ENCODE data around the gene TMED8.
"Not testable (repeated sequence)": the region's sequence is repeated elsewhere in the genome, so short reads cannot be mapped to it uniquely, and the experiment has no call there.

Gene TMED8

DNA sequence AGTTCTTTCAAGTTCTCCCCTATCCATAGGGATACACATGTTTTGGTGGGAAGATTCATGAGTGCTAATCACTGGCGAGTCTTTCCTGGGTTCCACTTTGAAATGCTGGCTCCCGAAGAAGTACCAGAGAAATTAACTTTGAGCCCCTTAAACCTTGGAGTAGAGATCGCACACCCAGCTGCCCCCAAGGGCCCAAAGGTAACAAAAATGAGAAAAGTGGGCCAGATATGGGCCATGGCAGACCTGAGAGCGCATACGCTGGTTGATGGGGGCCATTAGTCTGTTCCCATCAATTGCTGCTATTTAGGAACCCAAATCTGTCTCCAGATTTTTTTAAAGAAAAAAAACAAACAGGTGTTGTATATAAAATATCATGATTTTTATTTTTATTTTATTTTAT lies 53.9 kb downstream of the TMED8 start:
- no peak for DNase-seq (ENCODE audit: low read depth in 1 of 2, low spot score in 1 of 2)

DNA sequence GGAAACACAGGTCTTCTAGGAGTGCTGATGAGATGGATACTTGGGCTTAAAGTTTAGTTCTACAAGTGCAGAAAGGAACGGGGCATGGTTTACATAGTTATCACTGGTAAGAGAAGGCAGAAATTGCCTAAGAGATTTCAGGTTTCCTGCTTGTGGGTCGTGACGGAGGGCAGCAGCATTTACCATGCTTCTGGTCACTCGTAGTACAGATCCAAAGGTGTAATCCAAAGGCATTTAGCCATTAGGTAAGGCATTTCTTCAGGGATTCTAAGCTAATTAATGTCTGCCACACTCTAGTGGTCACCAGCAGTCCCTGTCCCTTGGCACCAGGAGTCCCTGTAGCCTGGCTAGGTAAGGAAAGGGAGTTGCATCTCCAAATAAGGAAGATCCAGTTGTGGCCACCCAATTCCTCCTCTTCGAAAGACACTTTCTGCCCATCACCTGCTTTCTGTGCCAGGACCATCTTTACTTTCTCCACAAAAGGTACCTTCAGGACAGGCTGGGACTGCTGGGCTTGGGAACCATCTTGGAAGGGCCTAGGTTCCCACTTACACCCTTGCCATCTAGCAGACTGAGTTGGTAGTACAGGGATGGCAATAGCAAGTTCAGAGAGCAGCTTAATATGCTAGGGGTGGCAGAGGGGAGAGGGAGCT lies 54.5 kb downstream of the TMED8 start:
- no peak for DNase-seq (ENCODE audit: low read depth in 1 of 2, low spot score in 1 of 2)

DNA sequence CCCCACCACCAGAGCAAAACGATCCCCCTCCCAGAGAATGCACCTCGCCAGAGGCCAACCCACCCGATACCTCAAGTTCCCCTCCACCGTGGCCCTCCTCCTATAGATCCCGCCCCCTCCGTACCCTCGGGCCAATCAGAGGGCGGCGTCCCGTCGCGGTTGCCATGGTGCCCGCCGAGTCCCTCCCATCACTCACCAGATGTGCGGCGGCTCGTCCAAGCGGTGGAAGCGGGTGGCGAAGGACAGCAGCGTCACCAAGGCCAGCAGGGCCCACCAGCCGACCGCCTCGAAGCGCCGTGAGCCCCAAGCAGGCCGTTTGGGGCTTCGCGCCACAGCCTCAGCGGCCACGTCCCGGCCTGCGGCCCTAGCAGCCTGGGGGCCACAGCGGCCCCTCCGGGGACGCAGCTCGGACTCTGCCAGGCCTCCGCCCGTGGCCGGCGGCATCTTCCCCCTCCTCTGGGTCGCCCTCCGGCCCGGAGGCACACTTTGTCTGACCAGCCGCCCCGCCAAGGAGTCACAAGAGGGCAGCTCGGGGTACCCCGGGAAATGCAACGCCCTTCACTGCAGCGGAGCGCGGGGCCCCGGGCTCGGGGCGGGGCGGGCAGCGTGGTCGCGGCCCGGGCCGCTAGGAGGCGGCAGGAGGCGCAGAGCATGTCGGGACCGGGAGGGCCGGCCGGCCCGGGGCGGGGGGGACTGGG lies 56.5 kb downstream of the TMED8 start, which contains the start of gene POMT2:
POMT2 (minus strand) TSS at position 646 of the 698 bp plus-strand sequence; CDS start at position 444, 202 bp downstream.
- peak; percentile 86 for DNase-seq (ENCODE audit: low read depth in 1 of 2, low spot score in 1 of 2)

DNA sequence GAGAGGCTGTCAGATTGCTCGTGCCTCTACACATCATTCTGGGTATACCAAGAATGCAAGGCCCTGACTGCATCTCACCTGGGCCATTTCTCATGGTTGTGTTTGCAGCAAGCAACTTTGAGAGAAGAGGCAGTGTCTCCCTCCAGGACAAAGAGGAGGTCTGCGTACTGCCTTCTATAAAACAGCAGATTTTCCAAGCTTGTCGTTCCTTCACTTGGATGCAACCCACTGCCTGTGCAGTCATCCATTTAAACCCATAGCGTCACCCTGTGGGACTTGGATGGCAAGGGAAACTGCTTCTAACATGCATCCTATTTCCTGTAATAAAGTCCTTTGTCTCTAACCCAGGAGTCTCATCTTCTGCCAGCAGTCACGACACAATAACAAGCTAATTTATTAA lies 57.5 kb downstream of the TMED8 start:
- DNase-seq (ENCODE audit: low read depth in 1 of 2, low spot score in 1 of 2) = no peak

DNA sequence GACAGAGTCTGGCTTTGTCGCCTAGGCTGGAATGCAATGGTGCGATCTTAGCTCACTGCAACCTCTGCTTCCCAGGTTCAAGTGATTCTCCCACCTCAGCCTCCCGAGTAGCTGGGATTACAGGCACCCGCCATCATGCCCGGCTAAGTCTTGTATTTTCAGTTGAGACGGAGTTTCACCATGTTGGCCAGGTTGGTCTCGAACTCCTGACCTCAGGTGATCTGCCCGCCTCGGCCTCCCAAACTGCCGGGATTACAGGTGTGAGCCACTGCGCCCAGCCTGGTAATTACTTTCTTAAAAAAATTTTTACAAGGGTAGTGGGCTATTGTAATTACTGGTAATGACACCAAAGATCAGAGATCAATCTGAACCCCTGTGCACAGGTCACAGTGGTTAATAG lies 58.1 kb downstream of the TMED8 start:
- not testable (repeated sequence) for DNase-seq (ENCODE audit: low read depth in 1 of 2, low spot score in 1 of 2)

DNA sequence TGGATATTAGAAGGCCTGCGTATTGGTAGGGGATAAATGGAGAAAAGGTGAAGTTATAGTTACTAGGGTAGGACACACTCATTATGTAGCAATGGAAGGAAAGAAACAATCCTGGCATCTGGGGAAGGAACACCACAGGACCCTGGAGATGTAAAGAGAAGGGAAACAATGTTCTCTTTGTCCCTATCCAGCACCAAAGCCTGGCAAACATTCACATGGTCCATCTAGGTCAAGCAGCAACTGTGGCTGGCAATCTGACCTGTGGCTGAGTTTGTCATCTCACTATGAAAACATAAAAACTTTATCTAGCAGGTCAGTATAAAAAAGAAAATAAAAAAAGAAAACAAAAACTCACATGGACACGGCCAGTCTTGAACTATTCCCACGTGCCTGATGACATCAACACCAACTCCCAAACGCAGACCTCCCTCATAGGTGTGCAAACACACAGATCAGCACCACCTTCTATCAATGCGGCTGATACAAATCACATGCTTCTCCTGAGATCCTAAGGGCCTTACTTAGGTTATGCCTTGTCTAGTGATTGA lies 58.8 kb downstream of the TMED8 start:
- DNase-seq (ENCODE audit: low read depth in 1 of 2, low spot score in 1 of 2) = no peak

DNA sequence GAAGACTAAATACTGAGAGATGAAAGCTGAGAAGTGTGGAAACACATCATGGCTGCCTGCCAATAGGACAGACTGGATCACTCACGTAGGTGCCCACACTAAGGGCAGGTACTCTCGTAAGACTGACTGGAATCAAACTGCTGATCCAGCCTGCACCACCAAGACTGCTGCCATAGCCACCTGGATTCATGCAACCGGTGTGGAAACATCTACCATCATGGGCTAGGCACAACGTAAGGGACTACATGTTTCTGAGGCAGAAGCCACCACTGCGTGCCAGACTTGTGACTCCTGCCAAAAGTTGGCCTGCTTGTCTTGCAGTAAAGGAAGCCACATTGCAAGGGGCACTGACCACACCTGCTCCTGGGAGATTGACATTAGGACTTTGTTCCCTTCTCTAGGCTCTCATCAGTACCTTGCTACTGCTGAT lies 60.0 kb downstream of the TMED8 start:
- no peak for DNase-seq (ENCODE audit: low read depth in 1 of 2, low spot score in 1 of 2)

DNA sequence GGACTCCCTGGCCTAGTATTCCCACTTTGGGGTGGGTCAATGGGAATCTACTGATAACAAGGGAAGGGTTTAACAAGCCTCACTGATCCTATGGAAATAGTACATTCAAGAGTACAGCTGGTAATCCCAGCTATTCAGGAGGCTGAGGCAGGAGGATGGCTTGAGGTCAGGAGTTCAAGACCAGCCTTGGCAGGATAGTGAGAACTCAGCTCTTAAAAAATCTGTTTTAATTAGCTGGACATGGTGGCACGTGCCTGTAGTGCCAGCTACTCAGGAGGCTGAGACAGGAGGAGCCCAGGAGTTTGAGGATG lies 60.7 kb downstream of the TMED8 start:
- no peak for DNase-seq (ENCODE audit: low read depth in 1 of 2, low spot score in 1 of 2)

DNA sequence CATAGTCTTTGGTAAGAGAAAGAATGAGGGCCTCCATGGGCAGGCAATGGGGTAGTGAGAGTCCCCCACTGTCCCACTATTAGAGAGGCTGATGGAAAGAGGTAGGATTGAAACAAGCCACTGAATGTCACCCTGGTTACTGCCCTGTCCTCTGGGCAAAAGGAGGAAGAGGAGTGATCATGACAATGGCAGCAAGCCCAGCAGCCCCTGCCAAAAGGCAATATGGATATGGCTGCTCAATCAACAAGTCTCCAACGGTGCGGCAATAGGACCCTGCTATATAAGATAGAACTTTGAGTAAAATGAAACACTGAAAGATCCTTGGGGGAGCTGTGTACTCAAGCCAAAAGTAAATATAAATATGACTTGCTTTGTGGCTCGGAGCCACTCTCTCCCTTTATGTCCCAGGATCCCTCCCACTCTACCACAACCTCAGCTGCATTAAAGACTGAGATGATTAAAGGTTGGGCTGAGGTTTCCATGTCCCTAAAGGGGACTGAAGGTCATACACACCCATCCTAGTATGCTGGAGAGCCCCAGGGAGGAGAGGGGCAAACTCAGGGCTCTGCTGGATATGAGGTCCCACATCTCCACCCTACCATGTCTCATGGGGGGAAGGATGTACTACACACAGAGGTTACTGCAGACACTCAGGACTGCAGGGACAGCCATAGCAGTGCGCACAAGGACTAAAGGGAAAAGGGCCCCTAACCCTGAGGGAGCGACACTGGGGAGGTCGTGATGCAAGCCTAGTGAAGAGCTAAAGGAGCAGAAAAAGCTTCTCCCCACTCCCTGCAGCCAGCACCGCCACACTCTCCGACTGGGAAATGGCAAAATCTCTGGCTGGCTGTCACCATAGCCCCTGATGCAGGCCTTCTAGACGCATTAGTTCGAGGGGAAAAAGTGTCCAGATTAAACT lies 62.1 kb downstream of the TMED8 start:
- DNase-seq (ENCODE audit: low read depth in 1 of 2, low spot score in 1 of 2) = no peak

DNA sequence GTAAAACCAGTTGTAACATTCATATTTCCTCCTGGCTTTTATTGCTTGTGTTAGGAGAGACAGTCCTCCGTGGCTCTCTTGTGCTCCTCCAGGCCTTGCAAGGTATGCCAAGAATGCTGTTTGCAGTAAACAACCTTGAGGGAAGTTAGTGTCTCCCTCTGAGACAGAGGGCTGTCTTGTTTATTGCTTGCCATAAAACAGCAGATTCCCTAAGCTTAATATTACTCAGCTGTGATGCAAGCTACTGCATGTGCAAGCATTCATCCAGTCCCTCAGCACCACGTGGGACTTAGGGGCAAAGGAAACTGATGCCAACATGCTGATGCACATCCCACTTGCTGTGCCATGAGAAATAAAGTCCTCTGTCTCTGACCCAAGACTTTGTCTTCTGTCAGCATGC lies 62.9 kb downstream of the TMED8 start:
- no peak for DNase-seq (ENCODE audit: low read depth in 1 of 2, low spot score in 1 of 2)

DNA sequence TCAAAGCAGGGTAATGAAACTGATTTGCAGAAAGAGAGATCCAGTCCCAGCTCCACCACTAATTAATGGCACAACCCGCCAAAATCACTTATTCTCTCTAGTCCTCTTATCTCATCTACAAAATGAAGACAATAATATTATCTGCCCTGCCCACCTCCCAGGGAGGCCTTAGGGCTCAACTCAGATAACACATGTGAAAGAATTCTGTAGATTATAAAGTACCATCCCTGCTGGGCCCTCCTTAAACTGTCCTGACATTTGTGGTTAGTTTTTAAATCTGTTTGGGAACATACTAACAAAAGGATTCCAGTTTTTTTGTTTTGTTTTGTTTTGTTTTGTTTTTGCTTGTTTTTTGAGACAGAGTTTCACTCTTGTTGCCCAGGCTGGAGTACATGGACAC lies 63.5 kb downstream of the TMED8 start:
- DNase-seq (ENCODE audit: low read depth in 1 of 2, low spot score in 1 of 2) = no peak

DNA sequence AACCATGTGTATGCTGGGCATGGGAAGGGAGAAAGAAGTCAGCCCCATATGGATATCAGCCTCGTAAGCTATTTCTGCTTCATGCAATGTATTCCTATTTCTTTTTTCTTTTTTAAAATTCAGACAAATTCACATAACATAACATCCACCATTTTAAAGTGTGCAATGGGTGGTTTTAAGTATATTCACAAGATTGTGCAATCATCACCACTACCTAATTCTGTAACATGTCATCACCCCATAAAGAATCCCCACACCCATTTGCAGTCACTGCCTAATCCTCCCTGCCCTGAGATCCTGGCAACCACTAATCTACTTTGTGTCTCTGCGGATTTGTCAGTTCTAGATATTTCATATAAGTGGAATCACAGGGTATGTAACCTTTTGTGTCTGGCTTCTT lies 65.7 kb downstream of the TMED8 start:
- DNase-seq (ENCODE audit: low read depth in 1 of 2, low spot score in 1 of 2) = no peak

DNA sequence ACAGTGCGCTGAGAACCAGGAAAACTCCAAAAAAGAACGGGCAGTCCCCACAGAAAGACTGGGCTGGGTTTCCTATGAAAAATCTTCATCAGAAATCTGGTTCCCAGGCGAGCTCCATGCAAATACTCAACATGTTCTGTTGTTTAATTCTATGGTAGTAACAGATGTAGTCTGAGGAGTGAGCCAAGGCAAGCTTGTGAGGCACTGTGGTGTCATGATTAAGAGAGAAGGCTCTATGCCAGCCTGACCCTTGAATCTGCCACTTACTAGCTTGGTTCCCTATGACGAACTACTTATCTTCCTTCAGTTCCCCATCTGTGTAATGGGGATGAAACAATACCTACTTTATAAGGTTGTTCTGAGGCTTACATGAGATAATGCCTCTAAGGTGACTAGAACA lies 66.9 kb downstream of the TMED8 start:
- no peak for DNase-seq (ENCODE audit: low read depth in 1 of 2, low spot score in 1 of 2)

DNA sequence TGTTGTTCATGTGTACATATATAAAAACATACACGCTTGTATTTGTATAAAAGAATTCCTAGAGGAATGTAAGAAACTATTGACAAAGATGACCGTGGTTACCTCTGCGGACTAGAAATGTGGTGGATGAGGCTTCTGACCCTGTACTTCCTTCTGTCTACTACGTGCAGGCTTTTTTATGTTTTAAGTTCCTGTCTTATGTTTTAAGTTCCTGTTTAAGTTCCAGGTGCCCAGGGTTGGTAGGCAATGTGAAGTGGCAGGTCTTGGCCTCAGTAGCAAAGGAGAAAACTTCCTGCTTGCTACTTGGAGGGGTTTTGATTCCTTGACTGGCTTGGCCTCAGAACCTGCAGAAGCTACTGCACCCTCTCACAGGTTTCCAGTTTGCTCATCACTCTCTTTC lies 67.8 kb downstream of the TMED8 start:
- DNase-seq (ENCODE audit: low read depth in 1 of 2, low spot score in 1 of 2) = no peak

DNA sequence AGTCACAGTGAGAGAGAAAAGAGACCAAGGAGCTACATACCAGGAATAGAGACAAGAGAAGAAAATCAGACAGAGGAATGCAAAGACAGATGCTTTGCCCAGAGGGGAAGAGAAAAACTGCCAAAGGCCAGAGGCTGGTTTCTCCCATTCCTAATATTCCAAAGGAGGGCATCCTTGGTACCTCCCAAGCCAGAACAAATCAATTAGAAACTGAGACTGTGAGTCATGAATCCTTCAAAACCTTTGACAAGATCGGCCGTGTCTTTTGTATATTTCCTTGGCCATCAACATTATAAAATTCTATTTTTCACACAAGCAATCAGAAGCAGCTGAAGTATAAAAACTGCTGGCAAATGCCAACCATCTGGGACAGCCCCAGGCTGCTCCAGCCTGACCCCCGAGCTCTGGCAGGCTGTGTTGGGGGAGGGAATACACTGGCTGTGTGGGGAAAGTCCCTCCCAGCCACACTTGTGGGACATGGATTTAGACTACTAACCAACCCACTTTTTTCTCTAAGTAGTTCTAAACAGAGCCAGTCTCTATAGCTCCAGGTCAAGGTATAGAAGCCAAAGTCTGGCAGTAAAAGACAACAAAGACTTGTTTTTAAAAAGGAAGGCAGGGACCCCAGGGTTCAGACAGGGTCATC lies 69.9 kb downstream of the TMED8 start:
- DNase-seq (ENCODE audit: low read depth in 1 of 2, low spot score in 1 of 2) = no peak

DNA sequence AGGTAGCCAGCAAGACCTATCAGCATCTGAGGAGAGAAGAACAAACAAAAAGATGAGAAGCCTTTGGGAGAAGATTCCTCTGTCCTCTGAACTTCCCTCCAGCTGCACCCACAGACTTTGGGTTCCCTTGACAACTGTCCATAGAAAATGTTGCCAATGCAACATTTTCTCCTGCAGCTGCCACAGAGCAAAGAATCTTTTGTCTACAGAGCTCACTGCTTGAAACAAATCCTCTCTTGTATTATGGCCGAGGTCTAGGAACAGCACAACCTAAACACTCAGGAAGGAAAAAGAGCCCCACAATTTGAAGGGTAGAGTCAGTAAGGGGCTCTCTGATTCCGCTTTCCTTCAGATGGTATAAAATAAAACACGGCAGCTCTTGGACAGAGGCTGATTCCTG lies 70.5 kb downstream of the TMED8 start:
- no peak for DNase-seq (ENCODE audit: low read depth in 1 of 2, low spot score in 1 of 2)

DNA sequence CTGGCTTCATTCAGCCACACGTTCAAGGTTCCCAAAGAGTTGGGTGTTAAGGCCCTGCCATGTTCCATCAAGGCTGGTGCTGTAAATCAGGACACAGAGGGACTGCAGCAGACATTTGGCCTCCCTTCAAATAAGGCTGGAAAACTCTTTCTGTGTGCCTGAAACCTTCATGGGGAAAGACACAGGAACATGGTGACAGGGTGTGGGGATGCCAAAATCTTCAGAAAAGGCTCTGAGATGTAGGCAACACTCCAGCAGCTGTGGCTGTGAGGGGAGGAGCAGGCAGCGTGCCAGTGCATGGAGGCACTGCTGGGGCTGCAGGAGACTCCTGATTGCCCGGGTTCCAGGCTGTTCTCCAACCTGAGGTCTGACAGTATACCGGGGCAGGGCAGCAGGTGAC lies 71.2 kb downstream of the TMED8 start:
- DNase-seq (ENCODE audit: low read depth in 1 of 2, low spot score in 1 of 2) = no peak

DNA sequence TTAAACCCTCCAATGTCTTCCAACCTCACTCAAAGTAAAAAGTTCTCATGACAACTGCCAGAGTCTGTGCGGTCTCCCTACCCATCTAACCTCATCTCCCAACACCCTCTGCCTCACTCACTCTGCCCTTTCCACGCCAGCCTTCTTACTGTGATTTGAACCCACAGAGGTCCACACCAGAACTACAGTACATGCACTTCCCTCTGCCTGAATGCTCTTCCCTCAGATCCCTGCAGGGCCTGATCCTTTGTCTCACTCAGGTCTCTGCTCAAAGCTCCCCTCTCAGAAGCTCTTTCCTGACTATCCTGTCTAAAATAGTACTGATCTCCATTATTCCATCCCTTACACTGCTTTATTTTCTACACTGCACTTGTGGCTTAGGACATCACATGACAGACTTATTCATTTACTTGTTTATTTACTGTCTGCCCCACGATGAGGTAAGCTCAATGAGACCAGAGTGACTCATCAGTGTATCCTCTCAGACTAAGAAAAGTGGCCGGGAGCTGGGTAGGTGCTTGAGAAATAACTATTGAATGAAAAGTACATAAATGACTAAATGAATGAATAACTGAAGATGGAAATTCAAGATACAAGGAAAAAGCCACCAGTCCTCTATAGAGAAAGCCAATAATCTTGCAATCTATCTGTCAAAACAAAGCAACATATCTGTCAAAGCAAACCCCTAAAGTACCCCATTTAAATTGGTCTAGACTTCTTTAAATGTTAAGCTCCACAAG lies 73.3 kb downstream of the TMED8 start:
- no peak for DNase-seq (ENCODE audit: low read depth in 1 of 2, low spot score in 1 of 2)

DNA sequence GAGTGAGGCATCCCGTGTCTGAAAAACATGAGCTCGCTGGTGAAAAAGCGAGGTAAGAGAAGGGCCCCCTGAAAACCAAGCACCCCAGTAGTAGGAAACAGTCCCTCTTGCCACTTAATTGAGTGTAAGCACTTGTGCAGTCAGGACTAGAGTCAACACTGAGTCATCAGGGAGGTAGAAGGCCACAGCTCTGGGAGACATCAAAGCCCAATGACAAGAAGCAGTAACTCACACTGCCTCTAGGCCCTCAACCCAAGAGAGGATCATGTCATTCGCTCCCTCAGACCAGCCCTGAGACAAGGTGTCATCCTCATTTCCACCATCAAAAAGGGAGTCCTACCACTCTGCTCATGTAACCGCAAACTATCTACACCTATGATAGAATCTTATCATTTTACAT lies 74.0 kb downstream of the TMED8 start:
- DNase-seq (ENCODE audit: low read depth in 1 of 2, low spot score in 1 of 2) = no peak

DNA sequence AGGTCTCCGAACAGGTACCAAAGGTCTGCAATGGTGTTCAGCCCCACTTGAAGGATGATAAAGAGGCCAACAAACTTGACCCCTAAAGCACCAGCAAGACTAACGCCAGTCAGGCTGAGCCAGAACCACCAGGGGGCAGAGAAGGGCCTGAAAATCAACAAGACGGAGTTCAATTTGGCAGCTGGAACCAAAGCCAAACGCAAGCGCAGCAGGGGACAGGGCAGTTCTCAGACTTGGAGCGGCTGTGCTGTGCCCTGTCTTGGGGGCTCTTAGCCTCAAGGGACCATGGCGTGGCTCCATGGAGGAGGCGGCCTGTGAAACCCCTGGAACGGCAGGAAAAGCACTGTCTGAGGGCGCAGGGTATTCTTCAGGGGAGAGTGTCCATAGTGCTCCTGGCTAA lies 75.8 kb downstream of the TMED8 start:
- DNase-seq (ENCODE audit: low read depth in 1 of 2, low spot score in 1 of 2) = peak; percentile 15 to 30

DNA sequence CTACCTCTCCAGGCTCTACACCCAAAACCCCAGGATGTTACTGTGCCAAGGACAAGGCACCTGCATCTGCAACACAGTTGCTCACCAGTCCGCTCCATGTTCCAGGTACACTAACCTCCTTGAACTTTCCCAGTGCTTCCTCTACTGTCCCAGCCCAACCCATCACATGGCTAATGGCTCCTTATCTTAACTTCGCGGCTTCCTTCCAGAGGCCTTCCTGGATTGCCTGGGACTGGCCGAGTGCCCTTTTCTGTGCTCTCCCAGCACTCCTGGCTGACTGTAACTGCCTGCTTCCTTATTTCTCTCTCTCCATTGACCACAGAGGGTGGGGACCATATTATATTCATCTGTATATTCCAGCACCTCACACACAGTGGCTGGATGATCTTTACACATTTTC lies 77.1 kb downstream of the TMED8 start:
- no peak for DNase-seq (ENCODE audit: low read depth in 1 of 2, low spot score in 1 of 2)

All from stimulated activated CD4-positive, alpha-beta T cell treated with anti-CD3 and anti-CD28 coated beads, Interleukin-15, amount 100 ng/mL, for 1 hour (primary cell).